Coronary artery (tissue), 2 donors: ENCODE data around the gene AANAT.

Experiments used
- DNase-seq: peaks from one replicate; pipeline ENCODE4 v3.0.0-alpha.2; 2017; ENCODE audit warnings: low spot score
- H3K27ac ChIP-seq, 2 donors: fragments of 200-600 bp; sonication (generic); one replicate each; pipeline ENCODE4 v1.5.1; 2016 to 2019
- H3K4me3 ChIP-seq: fragments of 200-600 bp; sonication (generic); 2 replicates; pipeline ENCODE4 v1.5.1; 2016; ENCODE audit warnings: mild to moderate bottlenecking, moderate library complexity
- TF ChIP-seq, protein P1 (sequence below): fragments of 200-600 bp; sonication (generic); IDR thresholded peaks from one replicate; pipeline ENCODE4 v1.5.1; 2019; ENCODE audit warnings: antibody characterized with exemption

Gene AANAT

DNA sequence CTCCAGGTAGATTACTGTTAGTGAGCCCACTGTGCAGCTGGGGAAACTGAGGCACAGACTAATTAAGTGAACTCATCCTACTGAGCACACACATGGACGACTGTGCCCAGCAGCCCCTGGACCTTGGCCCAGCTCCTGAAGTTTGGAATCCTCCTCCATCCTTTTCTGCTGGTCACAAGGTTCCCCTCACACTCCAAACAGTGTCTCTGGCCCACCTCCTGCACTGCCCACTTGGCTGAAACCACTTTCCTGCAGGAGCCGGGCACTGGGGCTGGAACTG, 30.2 kb downstream of the AANAT start:
- peak overlapping the region; percentile 57 for H3K4me3 ChIP-seq
- peak overlapping the region; percentile 67 to 83 for H3K27ac ChIP-seq
- DNase-seq = no peak
- TF ChIP-seq, protein P1, sequence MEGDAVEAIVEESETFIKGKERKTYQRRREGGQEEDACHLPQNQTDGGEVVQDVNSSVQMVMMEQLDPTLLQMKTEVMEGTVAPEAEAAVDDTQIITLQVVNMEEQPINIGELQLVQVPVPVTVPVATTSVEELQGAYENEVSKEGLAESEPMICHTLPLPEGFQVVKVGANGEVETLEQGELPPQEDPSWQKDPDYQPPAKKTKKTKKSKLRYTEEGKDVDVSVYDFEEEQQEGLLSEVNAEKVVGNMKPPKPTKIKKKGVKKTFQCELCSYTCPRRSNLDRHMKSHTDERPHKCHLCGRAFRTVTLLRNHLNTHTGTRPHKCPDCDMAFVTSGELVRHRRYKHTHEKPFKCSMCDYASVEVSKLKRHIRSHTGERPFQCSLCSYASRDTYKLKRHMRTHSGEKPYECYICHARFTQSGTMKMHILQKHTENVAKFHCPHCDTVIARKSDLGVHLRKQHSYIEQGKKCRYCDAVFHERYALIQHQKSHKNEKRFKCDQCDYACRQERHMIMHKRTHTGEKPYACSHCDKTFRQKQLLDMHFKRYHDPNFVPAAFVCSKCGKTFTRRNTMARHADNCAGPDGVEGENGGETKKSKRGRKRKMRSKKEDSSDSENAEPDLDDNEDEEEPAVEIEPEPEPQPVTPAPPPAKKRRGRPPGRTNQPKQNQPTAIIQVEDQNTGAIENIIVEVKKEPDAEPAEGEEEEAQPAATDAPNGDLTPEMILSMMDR = no peak

DNA sequence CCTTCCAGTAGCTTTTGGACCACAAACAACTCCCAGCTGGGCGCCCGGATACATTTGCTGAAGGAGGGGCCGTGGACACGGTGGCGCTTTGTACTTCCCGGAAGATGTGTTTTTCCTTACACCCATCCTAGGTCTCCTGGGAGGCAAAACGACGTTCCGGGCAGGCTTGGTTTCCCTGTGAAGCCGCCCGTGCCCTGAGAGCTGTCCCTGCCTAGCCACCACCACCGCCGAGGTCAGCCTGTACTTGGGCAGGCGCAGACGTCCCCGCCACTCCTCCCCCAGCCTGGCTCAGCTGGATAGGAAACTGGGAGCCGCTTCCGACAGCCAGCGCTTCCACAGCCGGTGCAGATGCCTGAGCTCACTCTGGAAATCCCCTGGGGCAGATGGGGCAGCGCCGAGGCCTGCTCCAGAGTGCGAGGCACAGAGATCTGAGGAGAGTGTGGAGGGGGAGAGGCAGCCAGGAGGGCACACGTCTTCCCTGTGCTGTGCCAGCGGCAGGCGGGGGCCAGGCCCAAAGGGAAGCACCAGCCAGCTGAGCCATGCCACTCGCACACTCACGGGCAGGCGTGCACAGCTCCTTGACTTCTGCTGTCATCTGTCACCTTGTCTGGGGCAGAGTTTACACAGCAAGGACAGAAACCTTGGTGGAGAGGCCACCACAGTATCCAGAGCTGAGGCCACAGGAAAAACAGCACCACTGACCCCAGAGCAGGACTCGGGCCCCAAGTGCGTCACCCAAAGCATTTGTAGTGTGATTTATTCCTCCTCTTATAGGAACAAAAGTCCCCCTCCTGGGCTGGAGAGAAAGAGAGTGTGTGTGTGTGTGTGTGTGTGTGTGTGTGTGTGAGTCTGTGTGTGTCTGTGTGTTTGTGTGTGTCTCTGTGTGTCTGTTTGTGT, 30.8 kb downstream of the AANAT start:
- TF ChIP-seq, protein P1 = no peak
- Histone ChIP-seq H3K27ac (peak overlapping the region; percentile 67 to 83), H3K4me3 (peak overlapping the region; percentile 57)
- peak; percentile 84 for DNase-seq

DNA sequence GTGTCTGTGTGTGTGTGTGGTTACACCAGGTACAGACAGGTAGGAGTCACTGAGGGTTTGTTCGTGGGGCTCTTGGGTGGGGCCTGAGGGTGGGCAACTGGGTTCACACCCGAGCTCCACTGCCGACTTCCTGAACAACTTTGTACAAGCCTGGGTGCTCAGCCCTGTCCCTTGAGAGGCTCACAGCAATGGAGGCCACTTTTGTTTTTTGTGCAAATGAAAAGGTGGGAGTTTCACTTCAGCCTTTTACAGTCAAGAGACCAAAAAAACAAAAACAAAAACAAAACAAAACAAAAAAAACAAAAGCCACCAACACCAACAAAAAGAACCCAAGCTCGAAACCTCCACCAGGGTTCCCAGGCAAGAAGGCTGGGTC, 31.5 kb downstream of the AANAT start:
- Histone ChIP-seq H3K27ac (peak overlapping the region; percentile 86 to 92), H3K4me3 (peak overlapping the region; percentile 57)
- no peak for DNase-seq
- TF ChIP-seq, protein P1 = no peak

DNA sequence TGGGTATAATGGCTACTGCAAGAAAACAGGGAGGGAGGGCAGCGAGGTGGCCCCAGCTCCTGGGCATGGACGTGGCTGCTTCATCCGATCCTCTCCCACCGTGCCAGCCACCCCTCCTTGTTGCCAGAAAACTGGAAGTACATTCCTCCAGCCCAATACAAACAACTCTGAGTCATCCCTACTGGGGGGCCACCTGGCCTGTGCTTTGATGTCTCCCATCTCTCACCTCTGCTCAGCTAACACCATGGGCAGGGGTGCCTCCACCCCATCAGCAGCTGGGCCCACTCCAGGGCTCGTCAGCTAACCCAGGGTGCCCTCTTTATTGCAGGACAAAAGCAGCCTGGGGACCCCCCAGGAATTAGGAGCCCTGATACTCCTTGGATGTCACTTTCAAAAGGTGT, 31.9 kb downstream of the AANAT start:
- no peak for DNase-seq
- TF ChIP-seq, protein P1 = no peak
- H3K27ac ChIP-seq = peak overlapping the region; percentile 86 to 92
- peak overlapping the region; percentile 83 for H3K4me3 ChIP-seq

DNA sequence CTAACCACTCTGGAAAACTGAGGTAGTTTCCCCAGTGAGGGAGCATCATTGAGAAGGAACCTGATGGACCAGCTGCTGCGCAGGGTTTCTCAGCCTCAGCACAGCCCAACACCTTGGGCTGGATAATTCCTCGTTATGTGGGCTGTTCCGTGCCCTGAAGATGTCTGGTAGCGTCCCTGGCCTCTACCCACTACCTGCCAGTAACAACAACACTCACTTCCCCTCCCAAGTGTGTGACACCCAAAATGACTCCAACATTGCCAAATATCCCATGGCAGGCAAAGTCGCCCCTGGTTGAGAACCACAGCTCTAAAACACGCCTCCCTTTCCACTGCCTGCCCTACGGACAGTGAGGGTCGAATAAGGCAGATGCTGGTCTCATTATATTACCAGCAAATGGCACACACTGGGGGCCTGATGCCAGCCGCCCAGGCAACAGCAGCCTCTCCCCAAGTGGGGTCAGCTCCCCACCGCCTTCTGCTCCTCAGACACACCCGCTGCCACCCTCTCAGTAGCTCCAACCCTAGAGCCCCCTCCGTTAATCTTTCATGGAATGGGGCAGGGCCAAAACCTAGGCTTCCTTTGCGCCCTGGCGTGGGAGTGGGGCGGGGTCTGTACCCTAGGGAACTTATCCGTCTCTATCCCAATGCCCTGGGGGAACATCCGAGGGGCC, 32.8 kb downstream of the AANAT start:
- H3K27ac ChIP-seq = peak overlapping the region; percentile 86 to 92
- H3K4me3 ChIP-seq = peak overlapping the region; percentile 83
- TF ChIP-seq, protein P1 = no peak
- no peak for DNase-seq

DNA sequence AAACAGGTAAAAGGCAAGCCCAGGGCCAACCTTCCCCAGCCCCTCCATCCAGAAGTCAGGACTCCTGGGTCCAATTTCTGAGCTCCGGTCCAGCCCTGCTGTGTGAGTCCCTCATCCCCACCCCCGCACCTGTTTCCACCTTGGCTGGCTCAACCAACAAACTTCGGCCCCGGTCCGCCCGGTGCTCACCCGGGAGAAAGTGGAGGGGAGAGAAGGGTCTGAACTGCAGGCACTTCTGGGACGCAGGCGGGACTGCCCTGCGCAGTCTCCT, 33.3 kb downstream of the AANAT start:
- DNase-seq = no peak
- TF ChIP-seq, protein P1 = no peak
- peak overlapping the region; percentile 83 for H3K4me3 ChIP-seq
- peak overlapping the region; percentile 86 to 92 for H3K27ac ChIP-seq
